Measurements from ENCODE around the gene PHF21A.
"Not testable (repeated sequence)": the region's sequence is repeated elsewhere in the genome, so short reads cannot be mapped to it uniquely, and the experiment has no call there.

DNA sequence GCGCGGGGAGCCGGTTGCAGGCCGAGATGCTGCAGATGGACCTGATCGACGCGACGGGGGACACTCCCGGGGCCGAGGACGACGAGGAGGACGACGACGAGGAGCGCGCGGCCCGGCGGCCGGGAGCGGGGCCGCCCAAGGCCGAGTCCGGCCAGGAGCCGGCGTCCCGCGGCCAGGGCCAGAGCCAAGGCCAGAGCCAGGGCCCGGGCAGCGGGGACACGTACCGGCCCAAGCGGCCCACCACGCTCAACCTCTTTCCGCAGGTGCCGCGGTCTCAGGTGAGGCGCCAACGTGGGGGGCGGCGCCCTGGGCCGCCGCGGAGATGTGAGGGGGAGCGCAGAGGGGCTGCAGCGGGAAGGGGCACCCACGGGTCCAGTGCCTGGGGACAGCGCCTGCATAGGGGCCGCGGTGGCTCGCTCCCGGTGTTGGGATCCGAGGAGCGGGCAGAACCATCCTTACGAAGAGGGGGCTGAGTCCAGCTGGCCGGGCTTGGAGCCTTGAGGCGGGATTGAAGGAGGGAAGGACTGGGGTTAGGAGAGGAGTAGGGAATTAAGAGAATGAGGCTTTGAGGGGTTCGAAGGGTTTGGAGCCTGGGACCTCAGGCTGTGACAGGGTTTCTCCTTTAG lies 221.0 kb downstream of the PHF21A start:
- TF ChIP-seq, protein P1, sequence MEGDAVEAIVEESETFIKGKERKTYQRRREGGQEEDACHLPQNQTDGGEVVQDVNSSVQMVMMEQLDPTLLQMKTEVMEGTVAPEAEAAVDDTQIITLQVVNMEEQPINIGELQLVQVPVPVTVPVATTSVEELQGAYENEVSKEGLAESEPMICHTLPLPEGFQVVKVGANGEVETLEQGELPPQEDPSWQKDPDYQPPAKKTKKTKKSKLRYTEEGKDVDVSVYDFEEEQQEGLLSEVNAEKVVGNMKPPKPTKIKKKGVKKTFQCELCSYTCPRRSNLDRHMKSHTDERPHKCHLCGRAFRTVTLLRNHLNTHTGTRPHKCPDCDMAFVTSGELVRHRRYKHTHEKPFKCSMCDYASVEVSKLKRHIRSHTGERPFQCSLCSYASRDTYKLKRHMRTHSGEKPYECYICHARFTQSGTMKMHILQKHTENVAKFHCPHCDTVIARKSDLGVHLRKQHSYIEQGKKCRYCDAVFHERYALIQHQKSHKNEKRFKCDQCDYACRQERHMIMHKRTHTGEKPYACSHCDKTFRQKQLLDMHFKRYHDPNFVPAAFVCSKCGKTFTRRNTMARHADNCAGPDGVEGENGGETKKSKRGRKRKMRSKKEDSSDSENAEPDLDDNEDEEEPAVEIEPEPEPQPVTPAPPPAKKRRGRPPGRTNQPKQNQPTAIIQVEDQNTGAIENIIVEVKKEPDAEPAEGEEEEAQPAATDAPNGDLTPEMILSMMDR (IDR thresholded peaks at IDR 0.05; ENCODE audit: control extremely low read depth in 1 of 3, insufficient read depth in 1 of 3, low read depth in 1 of 3, low read length in 3 of 3): not testable (repeated sequence)
- TF ChIP-seq POLR2A (IDR thresholded peaks at IDR 0.05; ENCODE audit: control extremely low read depth in 1 of 2, low read depth in 2 of 2, low read length in 2 of 2); RFX5 (IDR thresholded peaks at IDR 0.05; ENCODE audit: borderline replicate concordance, low read depth, low read length); NANOG (IDR thresholded peaks at IDR 0.05; ENCODE audit: insufficient read depth, low read depth, low read length, poor library complexity, severe bottlenecking); SRF (IDR thresholded peaks at IDR 0.05; ENCODE audit: low read depth, low read length): not testable (repeated sequence)
